GM19438 (cell line): Measurements from ENCODE around the gene DNAJC3.
A peak's percentile ranks its signal among the peaks of the same experiment; 100 is the strongest.

Experiments
- ATAC-seq: cut with Tn5 transposase; IDR thresholded peaks from one replicate; pipeline ENCODE4 v1.9.1; 2021; ENCODE audit warnings: low read depth; ENCODE audit not compliant: unreplicated experiment

DNAJC3 gene, protein sequence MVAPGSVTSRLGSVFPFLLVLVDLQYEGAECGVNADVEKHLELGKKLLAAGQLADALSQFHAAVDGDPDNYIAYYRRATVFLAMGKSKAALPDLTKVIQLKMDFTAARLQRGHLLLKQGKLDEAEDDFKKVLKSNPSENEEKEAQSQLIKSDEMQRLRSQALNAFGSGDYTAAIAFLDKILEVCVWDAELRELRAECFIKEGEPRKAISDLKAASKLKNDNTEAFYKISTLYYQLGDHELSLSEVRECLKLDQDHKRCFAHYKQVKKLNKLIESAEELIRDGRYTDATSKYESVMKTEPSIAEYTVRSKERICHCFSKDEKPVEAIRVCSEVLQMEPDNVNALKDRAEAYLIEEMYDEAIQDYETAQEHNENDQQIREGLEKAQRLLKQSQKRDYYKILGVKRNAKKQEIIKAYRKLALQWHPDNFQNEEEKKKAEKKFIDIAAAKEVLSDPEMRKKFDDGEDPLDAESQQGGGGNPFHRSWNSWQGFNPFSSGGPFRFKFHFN

DNA sequence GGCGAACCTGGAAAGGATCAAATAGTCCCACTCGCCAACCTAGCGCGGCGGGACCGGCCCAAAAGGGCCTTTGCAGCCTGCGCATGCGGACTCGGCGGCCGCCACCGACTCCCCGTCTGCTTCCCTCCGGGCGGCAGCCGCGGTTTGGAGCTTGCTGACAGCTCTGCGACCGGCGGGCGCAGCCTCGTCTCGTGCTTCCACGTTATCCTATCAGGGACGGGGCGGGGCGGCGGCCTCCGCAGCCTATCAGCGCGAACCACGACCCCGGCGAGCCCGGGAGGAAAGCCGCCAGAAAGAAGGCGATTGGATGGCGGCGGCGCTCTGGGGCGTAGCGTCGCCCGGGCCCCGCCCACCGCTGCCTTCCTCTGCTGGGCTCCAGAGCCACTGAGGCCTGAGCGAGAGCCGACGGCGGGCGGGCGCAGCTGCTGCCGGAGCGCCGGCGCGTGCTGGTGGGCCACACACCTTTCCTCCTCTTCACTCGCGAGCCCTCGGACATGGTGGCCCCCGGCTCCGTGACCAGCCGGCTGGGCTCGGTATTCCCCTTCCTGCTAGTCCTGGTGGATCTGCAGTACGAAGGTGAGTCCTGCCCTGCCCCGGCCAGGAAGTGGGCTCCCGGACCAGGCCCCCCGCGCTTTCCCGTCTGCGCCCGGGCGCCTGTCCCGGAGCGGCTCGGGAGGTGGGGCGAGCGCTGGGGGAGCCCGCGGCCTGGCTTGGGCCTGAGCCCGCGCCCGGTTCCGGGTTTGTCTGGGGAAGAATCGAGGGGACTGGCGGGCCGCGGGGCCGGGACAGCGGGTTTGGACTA is at the start of gene DNAJC3:
DNAJC3 (plus strand) TSS at position 378 of the 802 bp plus-strand sequence; CDS start at position 495, 117 bp downstream.
- ATAC-seq, result peak; percentile 93

DNA sequence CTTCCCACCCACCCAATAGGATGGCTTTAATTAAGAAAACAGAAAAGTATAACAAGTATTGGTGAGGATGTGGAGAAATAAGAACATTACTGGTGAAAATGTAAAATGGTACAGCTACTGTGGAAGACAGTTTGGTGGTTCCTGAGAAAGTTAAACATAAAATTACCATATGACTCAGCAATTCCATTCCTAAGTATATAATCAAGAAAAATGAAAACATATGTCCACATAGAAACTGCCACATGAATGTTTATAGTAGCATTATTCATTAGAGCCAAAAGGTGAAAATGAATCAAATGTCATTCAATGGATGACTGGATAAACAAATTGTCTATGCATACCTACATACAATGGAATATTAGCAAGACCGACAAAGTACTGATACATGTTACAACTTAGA is 49.3 kb upstream of the DNAJC3 start:
- ATAC-seq, result no peak

DNA sequence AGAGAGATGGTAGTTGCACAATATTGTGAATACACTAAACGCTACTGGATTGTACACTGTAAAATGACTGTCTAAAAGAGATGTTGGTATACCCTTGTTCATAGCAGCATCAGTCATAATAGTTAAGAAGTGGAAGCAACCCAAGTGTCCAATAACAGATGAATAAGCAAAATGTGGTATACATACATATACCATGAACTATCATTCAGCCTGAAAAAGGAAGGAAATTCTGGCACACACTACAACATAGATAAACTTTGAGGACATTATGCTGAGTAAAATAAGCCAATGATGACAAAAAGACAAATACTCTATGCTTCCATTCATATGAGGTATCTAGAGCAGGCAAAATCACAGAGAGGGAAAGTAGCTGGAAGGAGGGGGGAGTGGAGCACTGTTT is 48.5 kb upstream of the DNAJC3 start:
- ATAC-seq, result no peak

DNA sequence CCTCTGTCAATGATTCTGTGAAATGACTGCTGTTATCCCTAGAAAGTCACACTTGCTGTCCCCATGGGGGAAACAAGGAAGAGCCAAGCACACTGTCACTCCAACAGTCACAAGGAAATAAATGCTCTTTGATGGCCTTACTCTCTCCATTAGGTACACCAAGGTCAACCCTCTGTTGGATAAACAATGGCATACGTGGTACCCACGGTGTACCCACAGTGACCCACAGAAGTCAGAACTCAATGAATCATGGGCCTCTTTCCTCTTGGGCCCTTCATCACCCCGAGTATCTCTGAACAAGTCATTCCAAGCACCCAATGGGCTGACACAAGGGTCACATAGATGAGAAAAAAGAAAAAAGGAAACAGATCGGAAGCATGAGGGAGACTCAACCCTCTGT is 47.9 kb upstream of the DNAJC3 start:
- ATAC-seq, result no peak

DNA sequence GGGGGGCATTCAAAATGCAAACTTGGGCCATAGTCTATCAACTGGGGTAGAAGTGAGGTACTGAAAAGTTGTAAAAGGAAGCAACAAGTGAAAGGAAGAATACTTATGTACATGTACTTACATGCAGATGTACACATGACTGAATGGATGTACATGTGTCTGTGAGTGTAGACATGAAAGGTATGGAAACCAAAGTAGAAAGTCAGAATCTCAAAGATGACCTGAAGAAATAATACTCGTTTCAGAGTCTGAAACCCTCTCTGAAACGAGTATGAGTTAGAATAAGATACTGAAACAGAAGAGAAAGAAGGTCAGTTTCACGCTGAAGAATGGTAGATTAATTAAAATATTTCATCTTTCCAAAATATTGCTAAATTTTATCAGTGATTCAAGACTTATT is 46.3 kb upstream of the DNAJC3 start:
- no peak for ATAC-seq

DNA sequence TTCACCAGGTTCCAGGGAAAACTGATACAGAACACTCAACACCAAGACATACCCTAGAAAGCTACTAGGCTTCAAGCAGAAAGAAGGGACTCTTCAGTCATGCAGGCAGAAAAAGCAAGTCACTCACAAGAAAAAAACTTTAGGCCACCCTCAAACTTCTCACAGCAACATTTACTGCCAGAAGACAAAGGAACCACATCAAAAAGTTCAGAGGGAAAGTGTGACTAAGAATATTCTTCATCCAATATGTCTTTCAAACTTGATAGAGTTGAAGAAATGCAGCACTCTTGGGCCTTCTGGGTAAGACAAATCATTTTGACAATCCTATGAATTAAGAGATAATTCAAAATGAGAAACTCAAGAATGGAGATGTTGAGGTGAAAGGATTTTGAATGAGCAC is 40.1 kb upstream of the DNAJC3 start:
- no peak for ATAC-seq

DNA sequence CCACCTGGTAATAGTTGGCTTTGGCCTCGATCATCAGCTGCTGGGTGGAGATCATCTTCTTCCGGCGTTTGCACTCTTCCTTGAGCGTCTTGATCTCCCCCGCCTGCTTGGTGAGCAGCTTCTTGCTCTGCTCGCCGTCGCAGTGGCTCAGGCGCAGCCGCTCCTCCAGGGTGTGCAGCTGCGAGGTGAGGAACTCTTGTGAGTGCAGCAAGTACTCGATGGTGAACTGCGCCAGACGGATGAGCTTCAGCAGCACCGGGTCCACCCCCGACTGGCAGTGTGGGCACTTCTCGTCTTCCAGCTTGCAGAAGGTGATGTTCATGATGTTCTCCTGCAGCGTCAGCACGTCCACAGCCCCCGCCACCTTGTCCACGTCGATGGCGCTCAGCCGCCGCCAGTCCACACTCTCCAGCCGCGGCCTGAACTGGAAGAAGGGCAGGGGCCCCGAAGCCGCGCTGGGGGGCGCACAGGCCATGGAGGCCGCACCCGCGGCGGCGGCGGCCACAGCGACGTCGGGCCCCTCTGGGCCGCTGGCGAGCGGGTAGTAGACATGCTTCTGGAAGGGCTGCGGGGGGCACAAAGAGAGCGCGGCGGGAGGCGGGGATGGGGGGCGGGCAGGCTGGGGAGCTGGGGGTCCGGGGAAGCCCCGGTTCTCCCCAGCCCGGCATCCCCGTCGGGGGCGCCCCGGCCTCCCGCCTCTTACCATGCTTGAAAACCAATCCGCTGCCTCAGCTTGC is 35.5 kb upstream of the DNAJC3 start:
- ATAC-seq, result no peak

DNA sequence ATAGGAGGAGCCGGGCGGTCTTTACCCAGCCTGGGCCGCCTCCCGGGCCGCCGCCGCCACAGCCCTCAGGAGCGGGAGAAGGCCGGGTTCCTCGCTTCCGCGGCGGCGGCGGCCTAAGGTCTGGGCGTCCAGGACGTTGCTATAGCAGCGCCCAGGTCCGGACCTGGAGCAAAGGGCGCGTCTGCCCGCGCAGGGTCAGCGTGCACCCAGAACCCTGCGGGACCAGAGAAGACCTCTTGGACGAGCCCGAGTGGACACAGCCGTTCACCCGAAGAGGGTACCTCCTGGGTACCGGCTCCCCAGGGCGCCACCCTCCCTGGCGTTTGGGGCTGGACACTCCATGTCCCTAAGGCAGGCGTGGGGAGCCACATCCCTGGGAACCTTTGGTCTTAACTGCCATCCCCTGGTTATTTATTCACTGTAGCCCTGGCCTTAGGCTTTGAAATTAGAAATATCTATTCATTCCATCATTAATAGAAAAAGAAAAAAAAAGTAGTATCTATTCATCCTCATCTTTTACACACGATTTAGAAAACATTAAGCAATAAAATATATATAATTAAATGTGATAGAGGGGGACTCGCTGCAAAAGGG is 34.8 kb upstream of the DNAJC3 start:
- ATAC-seq, result no peak

DNA sequence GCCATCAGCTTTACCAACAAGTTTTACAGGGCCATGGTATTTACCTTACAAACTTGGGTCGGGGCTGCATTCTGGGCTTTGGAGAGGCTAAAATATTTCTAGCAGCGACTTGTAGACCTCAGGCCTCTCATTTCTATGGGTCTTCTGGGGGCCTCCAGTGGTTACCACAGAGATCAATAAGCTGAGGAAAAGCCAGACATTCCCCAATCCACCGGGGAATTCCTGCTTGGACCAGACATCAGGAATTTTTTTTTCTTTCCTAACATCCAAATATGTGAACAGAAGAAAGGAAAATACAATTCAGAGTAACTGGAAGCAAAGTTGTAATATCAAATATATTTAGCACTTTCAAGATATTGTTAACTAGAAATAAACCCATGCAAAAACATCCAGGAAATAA is 33.9 kb upstream of the DNAJC3 start:
- no peak for ATAC-seq

DNA sequence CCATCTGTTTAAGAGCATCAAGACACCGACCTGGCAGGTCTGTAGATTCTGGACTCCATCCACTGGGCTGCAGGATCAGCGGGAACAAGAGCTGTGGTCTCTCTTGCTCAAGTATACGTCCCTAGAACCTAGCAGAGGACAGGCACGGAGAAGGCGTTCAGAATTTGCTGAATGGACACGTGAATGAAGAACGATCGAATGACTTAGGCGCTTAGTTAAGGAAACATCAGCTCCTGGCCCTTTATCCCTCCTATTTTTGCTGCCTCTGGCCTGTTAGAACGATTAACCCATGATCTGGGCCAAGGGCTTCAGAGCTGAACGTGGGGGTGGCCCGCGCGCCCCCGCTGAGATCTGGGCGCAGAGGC is 33.4 kb upstream of the DNAJC3 start:
- ATAC-seq, result no peak

DNA sequence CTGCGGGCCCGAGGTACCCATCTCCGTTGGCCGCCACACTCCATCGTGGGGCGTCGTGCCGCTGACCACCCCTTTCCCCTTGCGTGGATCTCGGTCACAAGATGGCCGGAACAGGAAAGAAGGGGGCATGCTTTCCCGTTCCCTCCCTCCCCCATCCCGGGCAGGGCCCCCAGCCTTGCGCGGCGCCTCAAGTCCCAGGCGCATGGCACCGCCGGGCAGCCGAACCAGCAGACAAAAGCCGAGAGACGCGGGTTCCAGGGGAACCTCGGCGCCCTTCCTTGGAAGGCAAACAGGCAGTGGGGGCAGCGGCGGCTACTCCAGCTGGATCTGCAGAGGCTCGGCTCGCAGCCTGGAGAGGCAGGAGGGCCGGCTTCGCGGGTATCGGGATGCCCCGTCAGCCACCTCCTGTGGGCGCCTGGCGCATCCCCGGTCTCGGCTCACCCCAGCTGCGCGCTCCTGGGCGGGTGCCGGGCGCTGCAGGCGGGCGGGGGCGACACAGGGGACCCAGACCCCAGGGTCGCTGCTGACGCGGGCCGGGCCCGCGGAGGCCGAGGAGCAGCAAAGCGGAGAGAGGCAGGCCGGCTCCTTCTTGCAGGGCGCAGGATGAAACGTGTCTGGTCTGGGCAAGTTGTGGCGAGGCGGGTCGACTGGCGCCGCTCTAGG is 32.9 kb upstream of the DNAJC3 start:
- ATAC-seq, result peak; percentile 52

DNA sequence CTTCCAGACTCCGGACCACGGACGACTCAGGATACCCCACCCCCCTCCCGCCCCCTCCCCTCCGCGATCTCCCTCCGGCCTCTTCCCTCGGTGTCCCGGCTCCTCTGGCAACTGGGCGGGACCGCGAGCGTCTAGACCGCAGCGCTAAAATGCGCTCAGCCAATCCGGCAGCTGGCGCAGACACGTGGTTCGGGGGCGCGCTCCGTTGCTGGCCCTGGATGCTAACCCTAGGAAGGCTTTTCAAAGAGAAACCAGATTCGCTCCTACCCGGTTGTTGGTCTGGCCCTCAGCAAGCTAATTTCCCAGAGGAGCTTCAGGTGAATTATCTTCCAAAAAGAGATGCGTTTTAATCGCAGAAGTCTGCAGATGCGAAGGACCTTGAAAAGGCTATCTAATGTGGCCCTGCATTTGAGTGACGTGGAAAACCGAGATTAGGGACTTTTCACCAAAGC is 32.3 kb upstream of the DNAJC3 start, which contains the start of gene DZIP1:
DZIP1 (minus strand) TSS at position 106 of the 452 bp plus-strand sequence. CDS start 2,677 bp downstream, outside the sequence.
- ATAC-seq, result peak; percentile 89

DNA sequence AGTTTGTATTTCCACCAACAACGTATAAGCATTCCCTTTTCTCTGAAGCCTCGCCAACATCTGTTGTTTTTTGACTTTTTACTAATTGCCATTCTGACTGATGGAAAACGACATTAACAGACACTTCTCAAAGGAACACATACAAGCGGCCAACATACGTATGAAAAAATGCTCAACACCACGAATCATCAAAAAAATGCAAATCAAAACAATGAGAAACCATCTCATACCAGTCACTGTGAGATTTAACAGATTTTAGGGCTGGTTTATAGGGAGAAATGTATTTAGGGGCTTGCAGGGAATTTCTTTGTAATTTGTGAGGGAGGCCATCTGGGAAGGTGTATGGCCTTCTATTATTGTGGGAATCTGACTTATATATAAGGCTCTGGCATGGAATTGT is 29.6 kb upstream of the DNAJC3 start:
- ATAC-seq, result no peak

DNA sequence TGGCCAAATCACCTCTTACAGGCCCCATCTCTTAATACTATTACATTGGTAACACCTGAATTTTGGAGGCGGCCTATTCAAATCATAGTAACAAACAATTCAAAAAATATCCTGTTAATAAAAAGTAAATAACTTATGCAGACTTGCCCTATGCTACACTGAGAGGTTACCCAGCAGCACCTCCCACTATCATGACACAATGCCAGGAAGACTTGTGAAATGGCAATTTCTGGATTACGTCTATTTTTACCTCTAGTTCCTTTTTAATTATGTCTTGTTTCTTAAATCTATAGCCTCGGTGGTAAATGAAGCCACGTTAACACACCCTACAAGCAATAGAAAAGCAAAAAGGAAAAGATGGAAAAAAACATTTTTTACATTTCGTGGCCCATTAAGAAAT is 26.2 kb upstream of the DNAJC3 start:
- ATAC-seq, result no peak

DNA sequence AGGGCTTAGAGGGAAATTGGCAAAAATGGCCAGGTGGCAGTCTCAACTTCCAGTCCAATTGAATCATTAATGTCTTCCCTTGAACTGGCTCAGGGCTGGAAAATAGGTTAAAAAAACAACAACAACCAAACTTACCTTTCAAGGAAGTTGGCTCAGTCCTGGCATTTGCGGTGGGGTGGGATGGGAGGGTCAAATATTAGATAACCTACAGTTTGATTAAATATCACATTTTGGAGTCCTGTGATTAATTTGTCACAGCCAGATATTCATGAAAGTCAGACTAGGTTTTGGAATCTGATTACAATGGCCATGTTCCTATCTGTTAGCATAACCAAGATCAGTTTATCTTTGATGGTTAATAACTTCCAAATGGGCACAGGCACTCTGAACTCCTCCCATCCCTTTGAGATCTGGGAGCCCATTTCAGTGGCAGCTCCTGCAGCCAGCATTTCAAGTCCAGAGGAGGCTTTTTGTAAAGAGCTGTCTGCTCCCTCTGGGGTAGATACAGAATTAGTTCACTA is 24.6 kb upstream of the DNAJC3 start:
- no peak for ATAC-seq

DNA sequence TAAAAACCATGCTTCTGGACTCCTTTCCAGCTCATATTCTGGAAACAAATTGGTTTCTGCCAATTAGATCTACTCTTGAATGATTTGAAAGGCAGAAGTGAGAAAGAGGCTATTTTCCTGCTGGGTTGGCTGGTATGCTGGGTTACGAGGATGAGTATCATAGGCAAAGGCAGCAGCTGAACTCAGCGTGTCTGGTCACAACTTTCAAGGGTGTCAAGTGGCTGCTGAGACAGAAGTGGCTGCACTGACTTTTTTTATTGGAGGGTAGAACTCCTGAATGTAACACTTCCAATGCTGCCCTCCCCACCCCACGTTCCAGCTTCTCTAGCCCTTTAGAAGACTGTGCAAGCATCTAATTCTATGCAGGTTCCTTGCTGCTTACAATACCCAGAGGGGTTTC is 24.1 kb upstream of the DNAJC3 start:
- no peak for ATAC-seq

DNA sequence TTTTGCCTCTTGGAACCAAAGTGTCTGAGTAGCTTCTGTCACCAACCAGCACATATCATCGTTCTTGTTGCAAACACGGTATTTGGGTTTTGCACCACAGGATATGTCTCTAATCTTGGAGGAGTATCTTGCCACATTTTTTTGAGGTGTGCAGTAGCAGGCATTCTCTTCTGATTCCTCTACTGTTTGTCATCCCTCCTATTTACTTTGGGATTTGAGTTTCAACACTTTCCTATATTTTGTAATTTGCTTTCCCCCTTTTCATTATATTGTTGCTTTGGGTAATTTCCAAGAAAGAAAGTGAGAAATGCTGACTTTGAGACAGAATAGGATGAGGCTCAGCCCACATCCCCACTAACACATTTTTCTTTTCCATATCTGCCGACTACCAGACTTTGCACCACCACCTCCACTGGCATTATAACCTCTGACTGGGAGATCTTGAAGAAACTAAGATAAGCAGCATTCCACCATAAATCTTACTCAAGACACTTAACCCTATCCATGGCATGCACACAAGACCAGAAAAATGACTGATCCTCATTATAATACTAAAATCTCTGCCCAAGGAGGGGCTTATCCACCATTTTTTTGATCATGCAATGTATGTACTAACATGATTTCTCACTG is 20.4 kb upstream of the DNAJC3 start:
- ATAC-seq, result no peak

DNA sequence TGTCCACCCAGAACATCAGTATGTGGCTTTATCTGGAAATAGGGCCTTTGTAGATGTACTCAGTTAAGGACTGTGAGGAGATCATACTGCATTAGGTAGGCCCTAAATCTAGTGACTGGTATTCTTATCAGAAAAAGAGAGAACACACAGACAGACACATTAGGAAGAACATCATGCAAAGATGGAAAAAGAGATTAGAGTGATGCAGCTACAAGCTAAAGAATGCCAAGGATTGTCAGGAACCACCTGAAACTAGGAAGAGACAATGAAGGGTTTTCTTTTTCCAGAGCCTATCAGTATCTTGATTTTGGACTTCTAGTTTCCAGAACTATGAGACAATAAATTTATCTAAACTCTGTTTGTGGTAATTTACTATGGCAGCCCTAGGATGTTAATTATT is 17.4 kb upstream of the DNAJC3 start:
- no peak for ATAC-seq

DNA sequence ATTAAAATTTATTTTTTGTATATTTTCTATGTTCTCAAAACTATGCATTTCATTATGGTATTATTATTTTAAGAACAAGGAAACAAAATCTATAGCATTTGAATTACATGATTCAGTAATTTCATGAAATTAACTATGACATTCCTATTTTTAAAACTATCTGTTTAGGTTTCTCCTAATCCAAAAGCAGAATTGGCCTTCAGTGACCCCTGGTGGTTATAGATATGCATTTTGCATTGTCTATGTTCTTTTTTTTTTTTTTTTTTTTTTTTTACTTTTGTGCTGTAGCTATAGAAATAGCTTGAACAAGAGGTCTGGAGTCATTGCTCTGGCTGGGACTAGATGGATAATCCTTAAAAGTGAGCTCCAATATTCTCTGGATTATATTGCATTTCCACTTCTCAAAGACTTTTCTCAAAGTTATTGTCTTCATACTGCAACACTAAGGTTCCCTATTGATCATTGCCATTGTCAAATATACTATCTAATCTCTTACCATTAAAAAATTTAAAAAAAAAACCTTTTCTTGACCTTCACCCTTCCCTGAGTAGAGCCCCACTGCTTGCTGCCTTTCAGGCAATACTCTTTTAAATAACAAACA is 15.9 kb upstream of the DNAJC3 start:
- no peak for ATAC-seq
